HepG2 (cell line): Measurements from ENCODE around the gene ITGB3. TPM values are rescaled to one million over a fixed set of nuclear protein-coding genes. Genes with fewer than 3 reads are reported as not detected.

ENCODE experiments used
- AGO1 ChIP-seq: fragments of 200-400 bp; formaldehyde crosslinking; IDR thresholded peaks from 2 replicates; pipeline ENCODE4 v1.6.1; 2017; ENCODE audit warnings: mild to moderate bottlenecking, low read depth, low read length, moderate library complexity; ENCODE audit not compliant: poor library complexity, severe bottlenecking
- BRD4 ChIP-seq: sonication (generic); formaldehyde crosslinking; IDR thresholded peaks from 2 replicates; pipeline ENCODE4 v1.4.0; 2020; ENCODE audit warnings: missing genetic modification reagents
- CBX2 ChIP-seq, 2 experiments: fragments of 200-600 bp in 1 of 2; sonication (generic); formaldehyde crosslinking in 1 of 2; IDR thresholded peaks; 2 replicates each; pipeline versions ENCODE4 v1.7.0 to v1.8.1; 2018 to 2022; ENCODE audit warnings: low read depth in 2 of 2, low read length in 1 of 2, mild to moderate bottlenecking in 1 of 2, missing genetic modification reagents in 1 of 2
- DPF2 ChIP-seq: sonication (generic); formaldehyde crosslinking; IDR thresholded peaks from 2 replicates; pipeline ENCODE4 v1.4.0; 2020; ENCODE audit warnings: mild to moderate bottlenecking, low read depth, missing genetic modification reagents, borderline replicate concordance
- ELF3 ChIP-seq: IDR thresholded peaks from 2 replicates; pipeline ENCODE4 v1.6.1; 2016; ENCODE audit warnings: missing genetic modification reagents, missing compliant biosample characterization
- ETV6 ChIP-seq: sonication (generic); formaldehyde crosslinking; conservative IDR thresholded peaks from 2 replicates; pipeline ENCODE4 v1.4.0; 2020; ENCODE audit warnings: missing genetic modification reagents
- GABPA ChIP-seq, 2 experiments: IDR thresholded peaks; 2 replicates each; pipeline ENCODE4 v1.6.1; 2011 to 2016; ENCODE audit warnings: low read depth in 2 of 2, low read length in 1 of 2, missing biosample characterization in 1 of 2, missing genetic modification characterization in 1 of 2
- GLI4 ChIP-seq: sonication (generic); formaldehyde crosslinking; IDR thresholded peaks from 2 replicates; pipeline ENCODE4 v1.5.1; 2020; ENCODE audit warnings: missing genetic modification reagents, mild to moderate bottlenecking, moderate library complexity, borderline replicate concordance
- GZF1 ChIP-seq: sonication (generic); formaldehyde crosslinking; IDR thresholded peaks from 2 replicates; pipeline ENCODE4 v1.5.1; 2020; ENCODE audit warnings: mild to moderate bottlenecking, missing genetic modification reagents
- HNRNPLL ChIP-seq: fragments of 200-400 bp; formaldehyde crosslinking; IDR thresholded peaks from 2 replicates; pipeline ENCODE4 v1.6.1; 2017; ENCODE audit warnings: mild to moderate bottlenecking, low read depth, low read length; ENCODE audit not compliant: poor library complexity, severe bottlenecking
- HOXA5 ChIP-seq: sonication (generic); formaldehyde crosslinking; IDR thresholded peaks from 2 replicates; pipeline ENCODE4 v1.4.0; 2020; ENCODE audit warnings: missing genetic modification reagents
- NFE2L1 ChIP-seq: sonication (generic); formaldehyde crosslinking; IDR thresholded peaks from 2 replicates; pipeline ENCODE4 v1.4.0; 2020; ENCODE audit warnings: missing genetic modification reagents, mild to moderate bottlenecking, borderline replicate concordance
- SIX4 ChIP-seq: sonication (generic); formaldehyde crosslinking; IDR thresholded peaks from 2 replicates; pipeline ENCODE4 v1.4.0; 2020; ENCODE audit warnings: missing genetic modification reagents
- WIZ ChIP-seq: sonication (generic); formaldehyde crosslinking; IDR thresholded peaks from 2 replicates; pipeline ENCODE4 v1.5.1; 2020; ENCODE audit warnings: mild to moderate bottlenecking, missing genetic modification reagents
- ZBTB3 ChIP-seq: sonication (generic); formaldehyde crosslinking; IDR thresholded peaks from 2 replicates; pipeline ENCODE4 v1.4.0; 2020; ENCODE audit warnings: low read depth, mild to moderate bottlenecking, moderate library complexity, missing genetic modification reagents, borderline replicate concordance
- ZFP41 ChIP-seq: sonication (generic); formaldehyde crosslinking; IDR thresholded peaks from 2 replicates; pipeline ENCODE4 v1.4.0; 2020; ENCODE audit warnings: mild to moderate bottlenecking, missing genetic modification reagents, borderline replicate concordance
- ZKSCAN8 ChIP-seq: IDR thresholded peaks from 2 replicates; pipeline ENCODE4 v1.6.1; 2016; ENCODE audit warnings: borderline replicate concordance, missing genetic modification reagents, missing compliant biosample characterization
- ZNF629 ChIP-seq: sonication (generic); formaldehyde crosslinking; conservative IDR thresholded peaks from 2 replicates; pipeline ENCODE4 v1.5.0; 2020; ENCODE audit warnings: missing genetic modification reagents
- ZNF644 ChIP-seq: IDR thresholded peaks from 2 replicates; pipeline ENCODE4 v1.6.1; 2016; ENCODE audit warnings: low read depth
- ZSCAN30 ChIP-seq: sonication (generic); formaldehyde crosslinking; IDR thresholded peaks from 2 replicates; pipeline ENCODE4 v1.5.0; 2020; ENCODE audit warnings: mild to moderate bottlenecking, missing genetic modification reagents
- polyA plus RNA-seq, 8 experiments: library from polyadenylated mRNA; depleted of rRNA in 3 of 8; stranded (reverse) in 7 of 8; unstranded in 1 of 8; fragments of >200 nt; fragmentation: Illumina TruSeq in 4 of 8; extraction: Trizol in 4 of 8; gene quantifications; 2 replicates each; pipeline versions ENCODE4 v1.2.1 to v1.2.3, GENCODE V29; 2011 to 2016; ENCODE audit warnings: low read depth in 4 of 8, missing spikeins in 1 of 8, mixed read lengths in 1 of 8; ENCODE audit not compliant: insufficient read depth in 1 of 8
- total RNA-seq, 5 experiments: library from RNA; depleted of rRNA; stranded (reverse); fragments of >200 nt; fragmentation: Illumina TruSeq; extraction: Trizol; gene quantifications; 2 replicates each; pipeline ENCODE4 v1.2.3, GENCODE V29; 2016; ENCODE audit warnings: low read depth in 1 of 5
- TF ChIP-seq, protein P1 (sequence below): sonication (generic); formaldehyde crosslinking; IDR thresholded peaks from 2 replicates; pipeline ENCODE4 v1.5.0; 2020; ENCODE audit warnings: mild to moderate bottlenecking, missing genetic modification reagents, borderline replicate concordance
- TF ChIP-seq, protein P2 (sequence below): sonication (generic); formaldehyde crosslinking; conservative IDR thresholded peaks from 2 replicates; pipeline ENCODE4 v1.8.0; 2022; ENCODE audit warnings: mild to moderate bottlenecking, moderate library complexity, missing genetic modification reagents

ITGB3 gene
- total and polyA plus RNA-seq, 2 of the 13 experiments (the other 11 are each of a cell fraction or from before 2014, with no cell fraction given) = 0.09 to 0.31 TPM

DNA sequence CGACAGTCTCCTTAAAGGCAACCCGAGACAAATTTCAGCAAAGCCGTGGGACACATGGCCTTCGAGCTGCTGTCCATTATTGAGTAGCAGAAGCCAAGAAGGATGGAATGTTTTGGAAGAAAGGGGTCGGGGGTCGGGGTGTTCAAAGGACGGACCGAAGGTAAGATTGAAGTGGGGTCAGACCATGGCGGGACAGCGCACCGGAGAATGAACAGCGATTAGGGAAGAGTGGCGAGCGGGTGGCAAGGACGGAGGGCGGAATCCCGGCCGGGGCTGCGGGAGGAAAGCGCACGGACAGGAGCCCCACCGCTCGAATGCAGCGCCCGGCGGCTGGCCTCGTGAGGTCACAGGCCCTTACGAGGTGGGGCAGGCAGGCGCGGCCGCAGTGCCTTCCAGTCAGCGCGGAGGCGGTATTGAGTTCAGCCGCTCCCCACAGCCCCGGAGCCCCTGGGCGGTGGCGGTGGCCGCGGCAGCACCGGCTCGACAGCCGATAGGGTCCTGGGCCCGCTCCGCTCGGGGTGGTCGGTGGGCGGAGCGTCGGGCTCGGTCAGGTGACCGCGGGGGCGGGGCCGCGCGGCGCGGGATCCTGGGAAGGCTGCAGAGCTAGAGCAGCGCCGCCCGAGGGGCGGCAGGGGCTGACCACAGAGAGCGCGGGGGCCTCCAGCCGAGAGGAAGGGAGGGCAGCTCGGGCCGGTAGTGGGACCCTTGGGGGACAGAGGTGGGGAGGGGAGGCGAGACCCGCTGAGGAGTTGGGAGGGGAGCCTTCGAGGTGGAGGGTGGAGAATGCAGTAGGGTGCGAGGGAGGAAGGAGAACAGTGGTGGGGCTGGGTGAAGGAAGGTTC, 70.0 kb downstream of the ITGB3 start, which contains the start of gene EFCAB13 (continued):
- TF ChIP-seq CBX2 (IDR thresholded peaks at IDR 0.05; ENCODE audit: low read depth, low read length) = no peak
- peak; percentile 87 for TF ChIP-seq CBX2 (CRISPR knock-in tag; IDR thresholded peaks at IDR 0.05; ENCODE audit: low read depth)
- no peak; the same call in 1 of the 2 replicates for TF ChIP-seq HOXA5
- 0 out of 2 replicates have a peak, but pooled peaks have one; percentile 6 for TF ChIP-seq ZNF644
- TF ChIP-seq GZF1 = peak; percentile 93
- TF ChIP-seq ZBTB3 = peak; percentile 92
- no peak for TF ChIP-seq NFE2L1 (CRISPR knock-in tag)
- TF ChIP-seq ZKSCAN8 (CRISPR knock-in tag) = peak; percentile 53; the same call in 1 of the 2 replicates
- peak; percentile 70; the same call in 1 of the 2 replicates for TF ChIP-seq GLI4 (CRISPR knock-in tag)
- no peak; the same call in 1 of the 2 replicates for TF ChIP-seq ETV6
- TF ChIP-seq SIX4 (CRISPR knock-in tag) = peak; percentile 59
- TF ChIP-seq DPF2 = no peak
- TF ChIP-seq BRD4 (CRISPR knock-in tag) = peak; percentile 68
- TF ChIP-seq WIZ (CRISPR knock-in tag) = peak; percentile 84; the same call in 1 of the 2 replicates
- TF ChIP-seq, protein P1, sequence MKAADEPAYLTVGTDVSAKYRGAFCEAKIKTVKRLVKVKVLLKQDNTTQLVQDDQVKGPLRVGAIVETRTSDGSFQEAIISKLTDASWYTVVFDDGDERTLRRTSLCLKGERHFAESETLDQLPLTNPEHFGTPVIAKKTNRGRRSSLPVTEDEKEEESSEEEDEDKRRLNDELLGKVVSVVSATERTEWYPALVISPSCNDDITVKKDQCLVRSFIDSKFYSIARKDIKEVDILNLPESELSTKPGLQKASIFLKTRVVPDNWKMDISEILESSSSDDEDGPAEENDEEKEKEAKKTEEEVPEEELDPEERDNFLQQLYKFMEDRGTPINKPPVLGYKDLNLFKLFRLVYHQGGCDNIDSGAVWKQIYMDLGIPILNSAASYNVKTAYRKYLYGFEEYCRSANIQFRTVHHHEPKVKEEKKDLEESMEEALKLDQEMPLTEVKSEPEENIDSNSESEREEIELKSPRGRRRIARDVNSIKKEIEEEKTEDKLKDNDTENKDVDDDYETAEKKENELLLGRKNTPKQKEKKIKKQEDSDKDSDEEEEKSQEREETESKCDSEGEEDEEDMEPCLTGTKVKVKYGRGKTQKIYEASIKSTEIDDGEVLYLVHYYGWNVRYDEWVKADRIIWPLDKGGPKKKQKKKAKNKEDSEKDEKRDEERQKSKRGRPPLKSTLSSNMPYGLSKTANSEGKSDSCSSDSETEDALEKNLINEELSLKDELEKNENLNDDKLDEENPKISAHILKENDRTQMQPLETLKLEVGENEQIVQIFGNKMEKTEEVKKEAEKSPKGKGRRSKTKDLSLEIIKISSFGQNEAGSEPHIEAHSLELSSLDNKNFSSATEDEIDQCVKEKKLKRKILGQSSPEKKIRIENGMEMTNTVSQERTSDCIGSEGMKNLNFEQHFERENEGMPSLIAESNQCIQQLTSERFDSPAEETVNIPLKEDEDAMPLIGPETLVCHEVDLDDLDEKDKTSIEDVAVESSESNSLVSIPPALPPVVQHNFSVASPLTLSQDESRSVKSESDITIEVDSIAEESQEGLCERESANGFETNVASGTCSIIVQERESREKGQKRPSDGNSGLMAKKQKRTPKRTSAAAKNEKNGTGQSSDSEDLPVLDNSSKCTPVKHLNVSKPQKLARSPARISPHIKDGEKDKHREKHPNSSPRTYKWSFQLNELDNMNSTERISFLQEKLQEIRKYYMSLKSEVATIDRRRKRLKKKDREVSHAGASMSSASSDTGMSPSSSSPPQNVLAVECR (CRISPR knock-in tag) = peak; percentile 90
- TF ChIP-seq ZSCAN30 (CRISPR knock-in tag) = peak; percentile 78
- TF ChIP-seq AGO1 = peak; percentile 34
- TF ChIP-seq, protein P2, sequence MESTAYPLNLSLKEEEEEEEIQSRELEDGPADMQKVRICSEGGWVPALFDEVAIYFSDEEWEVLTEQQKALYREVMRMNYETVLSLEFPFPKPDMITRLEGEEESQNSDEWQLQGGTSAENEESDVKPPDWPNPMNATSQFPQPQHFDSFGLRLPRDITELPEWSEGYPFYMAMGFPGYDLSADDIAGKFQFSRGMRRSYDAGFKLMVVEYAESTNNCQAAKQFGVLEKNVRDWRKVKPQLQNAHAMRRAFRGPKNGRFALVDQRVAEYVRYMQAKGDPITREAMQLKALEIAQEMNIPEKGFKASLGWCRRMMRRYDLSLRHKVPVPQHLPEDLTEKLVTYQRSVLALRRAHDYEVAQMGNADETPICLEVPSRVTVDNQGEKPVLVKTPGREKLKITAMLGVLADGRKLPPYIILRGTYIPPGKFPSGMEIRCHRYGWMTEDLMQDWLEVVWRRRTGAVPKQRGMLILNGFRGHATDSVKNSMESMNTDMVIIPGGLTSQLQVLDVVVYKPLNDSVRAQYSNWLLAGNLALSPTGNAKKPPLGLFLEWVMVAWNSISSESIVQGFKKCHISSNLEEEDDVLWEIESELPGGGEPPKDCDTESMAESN (CRISPR knock-in tag) = peak; percentile 94
- peak; percentile 80; the same call in 1 of the 2 replicates for TF ChIP-seq ELF3 (CRISPR knock-in tag)
- TF ChIP-seq ZNF629 (CRISPR knock-in tag) = 0 out of 2 replicates have a peak, but pooled peaks have one; percentile 39
- peak; percentile 74 for TF ChIP-seq HNRNPLL
- peak; percentile 97; the same call in 1 of the 2 replicates for TF ChIP-seq ZFP41 (CRISPR knock-in tag)
- TF ChIP-seq GABPA (IDR thresholded peaks at IDR 0.05; ENCODE audit: low read depth, low read length) = 0 out of 2 replicates have a peak, but pooled peaks have one; percentile 5
- 0 out of 2 replicates have a peak, but pooled peaks have one; percentile 13 for TF ChIP-seq GABPA (CRISPR knock-in tag; IDR thresholded peaks at IDR 0.05; ENCODE audit: low read depth)
